ENCODE data around the gene ST3GAL2.
"Not testable (repeated sequence)": the region's sequence is repeated elsewhere in the genome, so short reads cannot be mapped to it uniquely, and the experiment has no call there.

Gene ST3GAL2

DNA sequence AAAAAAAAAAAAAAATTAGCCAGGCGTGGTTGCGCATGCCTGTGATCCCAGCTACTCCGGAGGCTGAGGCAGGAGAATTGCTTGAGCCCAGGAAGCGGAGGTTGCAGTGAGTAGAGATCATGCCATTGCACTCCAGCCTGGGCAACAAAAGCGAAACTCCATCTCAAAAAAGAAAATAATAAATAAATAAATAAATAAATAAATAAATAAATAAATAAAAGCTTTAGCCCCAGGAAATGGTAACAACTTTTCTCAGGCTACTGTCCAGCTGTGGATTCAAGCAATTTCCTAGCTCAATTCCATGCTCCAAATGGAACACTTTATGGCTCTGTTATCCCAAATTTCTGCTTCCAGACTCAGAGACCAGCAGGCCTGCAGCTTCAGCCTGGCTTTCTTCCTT, 25.3 kb downstream of the ST3GAL2 start:
- not testable (repeated sequence) for DNase-seq

DNA sequence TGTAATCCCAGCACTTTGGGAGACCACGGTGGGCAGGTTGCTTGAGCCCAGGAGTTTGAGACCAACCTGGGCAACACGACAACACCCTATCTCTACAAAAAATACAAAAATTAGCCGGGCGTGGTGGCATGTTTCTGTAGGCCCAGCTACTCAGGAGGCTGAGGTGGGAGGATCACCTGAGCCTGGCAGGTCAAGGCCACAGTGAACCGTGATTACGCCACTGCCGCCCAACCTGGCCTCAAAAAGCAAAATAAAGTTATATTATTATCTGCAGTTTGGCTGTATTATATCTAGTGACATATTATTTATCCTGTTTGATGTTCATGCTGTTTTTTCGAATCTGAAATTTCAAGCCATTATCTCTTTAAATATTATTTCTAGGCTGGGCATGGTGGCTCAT, 26.5 kb downstream of the ST3GAL2 start:
- DNase-seq = no peak

DNA sequence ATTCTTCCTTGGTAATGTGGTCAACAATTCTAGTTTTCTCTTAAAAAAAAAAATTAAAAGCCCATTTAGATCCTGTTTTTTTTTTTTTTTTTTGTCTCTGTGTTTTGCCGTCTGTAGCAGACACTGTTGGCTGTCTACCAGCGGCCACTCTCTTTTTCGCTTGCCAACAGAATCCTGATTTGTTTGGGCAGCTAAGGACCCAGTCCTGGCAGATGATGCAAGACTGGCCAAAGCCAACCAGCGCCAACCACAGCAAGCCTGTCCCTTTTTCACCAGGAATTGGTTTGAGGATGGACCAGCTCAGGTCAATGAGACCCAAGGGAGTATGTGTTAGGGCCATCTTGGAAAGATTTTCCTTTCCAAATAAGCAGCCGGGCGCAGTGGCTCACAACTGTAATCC, 28.2 kb downstream of the ST3GAL2 start:
- no peak for DNase-seq

DNA sequence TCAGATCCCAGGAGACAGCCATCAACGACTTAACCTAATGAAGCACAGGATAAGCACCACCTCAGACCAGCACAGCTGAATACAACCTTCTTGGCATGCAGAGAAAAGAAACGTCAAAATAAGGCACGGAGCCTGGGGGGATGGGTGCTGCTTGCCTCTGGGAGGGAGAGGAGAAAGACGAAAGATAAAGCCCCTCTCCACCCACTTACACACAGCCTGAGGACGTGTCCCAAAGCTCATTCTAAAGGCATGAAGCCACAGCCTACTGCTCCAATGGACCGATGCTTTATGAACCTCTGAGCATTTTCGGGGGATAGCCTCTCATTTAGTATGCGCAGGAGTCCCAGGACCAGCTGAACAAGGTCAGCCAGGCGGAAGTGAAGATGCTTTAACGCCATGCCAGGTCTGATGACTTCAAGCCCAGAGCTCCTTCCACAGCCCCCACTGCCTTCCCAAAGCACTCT, 31.1 kb downstream of the ST3GAL2 start:
- no peak for DNase-seq

DNA sequence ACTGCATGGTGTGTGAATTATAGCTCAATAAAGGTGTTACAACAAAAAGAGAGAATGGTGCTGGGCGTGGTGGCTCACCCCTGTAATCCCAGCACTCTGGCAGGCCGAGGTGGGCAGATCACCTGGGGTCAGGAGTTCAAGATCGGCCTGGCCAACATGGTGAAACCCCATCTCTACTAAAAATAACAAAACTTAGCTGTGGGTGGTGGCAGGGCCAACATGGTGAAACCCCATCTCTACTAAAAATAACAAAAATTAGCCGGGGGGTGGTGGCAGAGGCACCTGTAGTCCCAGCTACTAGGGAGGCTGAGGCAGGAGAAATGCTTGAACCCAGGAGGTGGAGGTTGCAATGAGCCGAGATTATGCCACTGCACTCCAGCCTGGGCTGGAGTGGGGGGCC, 32.8 kb downstream of the ST3GAL2 start:
- not testable (repeated sequence) for DNase-seq

DNA sequence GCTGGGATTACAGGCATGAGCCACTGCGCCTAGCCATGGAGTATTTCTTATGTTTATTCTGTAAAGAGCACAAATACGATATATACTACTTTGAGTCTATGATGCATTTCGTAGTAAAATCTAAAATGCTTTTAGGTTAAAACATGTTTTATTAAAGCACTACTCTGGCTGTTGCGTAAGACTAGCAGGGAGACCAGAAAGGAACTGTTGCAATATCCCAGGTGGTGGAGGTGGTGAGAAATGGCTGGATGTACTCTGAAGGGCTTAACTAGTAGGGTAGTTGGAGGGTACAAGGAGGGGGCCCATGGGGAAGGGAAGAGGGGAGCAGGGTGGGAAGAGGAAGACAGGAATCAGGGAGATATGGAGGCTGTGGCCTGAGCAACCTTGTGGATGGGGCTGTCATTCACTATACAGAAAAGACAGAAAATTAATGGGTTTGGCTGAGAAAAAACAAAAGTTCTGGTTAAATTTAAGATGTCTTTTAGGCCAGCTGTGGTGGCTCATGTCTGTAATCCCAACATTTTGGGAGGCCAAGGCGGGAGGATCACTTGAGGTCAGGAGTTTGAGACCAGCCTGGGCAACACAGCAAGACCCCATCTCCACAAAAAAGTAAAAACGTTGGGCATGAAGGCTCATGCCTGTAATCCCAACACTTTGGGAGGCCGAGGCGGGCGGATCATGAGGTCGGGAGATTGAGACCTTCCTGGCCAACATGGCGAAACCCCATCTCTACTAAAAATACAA, 35.8 kb downstream of the ST3GAL2 start:
- no peak for DNase-seq

DNA sequence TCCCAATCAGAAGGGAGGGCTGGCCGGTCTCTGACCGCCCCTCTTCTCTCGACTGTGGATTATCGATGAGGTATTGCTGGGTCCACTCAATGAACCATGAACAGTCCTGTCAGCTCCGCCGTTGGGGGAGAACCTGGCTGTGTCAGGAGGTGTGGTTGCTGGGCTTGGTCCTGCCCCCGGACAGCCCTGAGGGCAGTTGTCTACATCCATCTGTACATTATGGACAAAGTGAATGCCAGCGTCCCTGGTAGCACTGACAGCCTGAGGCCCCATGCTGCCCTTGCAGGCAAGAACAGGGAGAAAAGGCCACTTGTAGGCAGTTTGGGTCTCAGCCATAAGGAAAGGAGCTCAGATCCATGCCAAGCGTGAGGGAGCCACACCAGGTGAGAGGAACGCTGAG, 38.9 kb downstream of the ST3GAL2 start:
- DNase-seq = no peak

DNA sequence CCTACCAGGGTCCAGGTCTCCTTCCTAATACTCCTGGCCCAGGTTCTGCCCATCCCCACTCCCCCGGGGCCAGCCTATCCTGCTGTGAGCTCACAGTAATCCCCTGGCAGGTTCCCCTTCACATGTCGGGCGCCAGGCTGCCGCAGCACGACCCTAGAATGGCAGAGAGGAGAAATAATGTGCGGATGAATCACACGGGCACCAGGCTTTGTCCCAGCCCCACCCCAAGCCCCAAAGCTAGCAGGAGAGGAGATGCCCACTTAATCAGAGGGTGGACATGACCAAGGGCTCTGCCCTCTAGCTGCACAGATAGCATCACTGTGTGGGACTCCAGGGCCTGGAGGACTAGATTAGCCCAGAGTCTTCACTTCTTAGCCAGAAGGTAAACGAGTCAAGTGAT, 39.5 kb downstream of the ST3GAL2 start:
- no peak for DNase-seq

DNA sequence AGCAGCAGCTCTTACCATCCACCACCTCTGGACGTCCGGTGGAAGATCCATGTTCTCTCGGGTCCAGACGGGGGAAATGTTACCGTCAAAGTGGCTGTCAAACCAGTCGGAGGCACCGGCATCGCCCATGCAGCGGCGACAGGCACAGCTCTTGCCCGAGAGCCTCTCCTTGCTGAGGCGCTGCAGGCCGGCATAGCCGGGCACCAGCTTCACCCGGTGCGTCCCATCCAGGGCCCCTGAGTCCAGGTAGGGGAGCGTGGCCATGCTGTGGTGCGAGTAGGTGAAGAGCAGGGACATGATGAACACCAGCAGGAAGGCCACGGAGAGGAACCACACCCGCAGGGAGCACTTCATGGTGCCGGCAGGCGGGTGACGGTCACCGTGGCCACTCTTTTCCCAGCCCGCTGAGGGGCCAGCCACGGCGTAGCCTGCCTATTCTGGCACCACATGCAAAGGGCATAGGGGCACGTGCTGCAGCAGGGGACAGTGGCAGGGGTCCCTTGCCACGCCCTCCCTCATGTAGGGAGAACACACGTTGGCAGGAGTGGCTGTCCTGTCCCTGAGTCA, 40.6 kb downstream of the ST3GAL2 start:
- no peak for DNase-seq

DNA sequence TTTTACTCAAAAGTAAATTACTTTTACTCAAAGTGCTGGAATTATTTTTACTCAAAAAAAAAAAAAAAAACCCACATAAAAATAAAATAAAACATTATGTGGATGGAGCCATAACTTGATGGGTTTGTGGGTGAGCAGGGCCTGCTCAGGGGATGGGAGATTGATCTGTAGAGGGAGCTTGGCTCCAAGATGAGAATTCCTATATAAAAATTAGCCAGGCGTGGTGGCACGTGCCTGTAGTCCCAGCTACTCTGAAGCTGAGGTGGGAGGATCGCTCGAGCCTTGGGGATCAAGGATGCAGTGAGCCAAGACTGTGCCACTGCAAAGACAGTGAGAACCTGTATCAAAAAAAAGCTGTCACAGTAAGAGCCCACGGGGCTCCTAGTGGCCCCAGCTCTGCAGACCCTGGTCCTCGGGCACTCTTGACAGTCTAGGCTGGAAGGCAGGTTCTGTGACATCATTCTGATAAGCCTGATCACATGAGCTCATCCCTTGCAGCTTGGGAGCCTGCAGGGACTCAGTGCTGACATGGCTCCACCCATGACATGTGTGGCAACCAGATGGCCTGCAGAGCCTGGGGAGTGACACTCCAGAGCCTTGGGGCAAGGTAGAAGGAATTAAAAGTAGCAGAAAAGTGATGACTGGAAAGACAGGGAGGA, 42.5 kb downstream of the ST3GAL2 start:
- DNase-seq = no peak

DNA sequence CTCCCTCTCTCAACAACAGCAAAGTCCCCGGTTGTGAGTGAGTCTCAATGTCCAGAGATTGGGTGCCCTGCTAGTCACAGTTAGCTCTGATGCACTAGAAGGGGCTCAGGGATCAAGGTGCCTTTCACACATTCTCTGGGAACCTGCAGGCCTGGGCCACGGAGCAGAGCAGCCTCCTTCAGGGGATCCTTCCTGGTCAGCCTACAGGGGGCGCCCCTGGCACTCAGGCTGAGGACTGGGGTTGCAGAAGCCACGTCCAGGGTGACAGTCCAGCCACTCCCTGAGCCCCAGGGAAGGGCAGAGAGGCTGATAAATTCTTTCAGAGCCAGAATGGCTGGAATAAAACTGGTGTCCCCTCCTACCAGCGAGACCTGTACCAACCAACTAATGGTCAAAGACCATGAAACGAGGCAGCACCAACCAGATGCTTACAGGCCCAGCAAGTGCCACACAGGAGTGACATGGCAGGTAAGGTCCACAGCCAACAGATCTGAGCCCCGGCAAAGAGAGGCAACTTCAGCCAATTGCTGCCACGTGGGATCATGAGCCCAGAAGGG, 43.5 kb downstream of the ST3GAL2 start:
- DNase-seq = no peak

DNA sequence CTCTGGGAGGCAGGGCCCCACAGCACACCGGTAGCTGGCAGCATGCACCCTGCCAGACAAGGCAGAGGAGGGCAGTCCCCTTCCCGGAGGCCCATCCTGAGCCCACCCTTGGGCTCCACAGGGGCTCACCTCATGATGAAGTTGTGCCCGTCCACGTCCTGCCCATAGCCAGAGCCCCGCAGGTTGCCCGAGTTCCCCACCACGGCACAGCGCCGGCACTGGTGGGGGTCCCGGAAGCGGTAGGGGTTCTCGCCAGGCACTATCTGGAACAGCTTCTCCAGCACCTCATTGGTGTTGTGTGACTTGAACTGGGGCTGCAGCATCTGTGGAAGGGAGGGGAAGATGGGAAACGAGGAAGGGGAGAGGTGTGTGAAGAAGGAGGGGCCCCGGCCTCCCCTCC, 44.0 kb downstream of the ST3GAL2 start:
- no peak for DNase-seq

DNA sequence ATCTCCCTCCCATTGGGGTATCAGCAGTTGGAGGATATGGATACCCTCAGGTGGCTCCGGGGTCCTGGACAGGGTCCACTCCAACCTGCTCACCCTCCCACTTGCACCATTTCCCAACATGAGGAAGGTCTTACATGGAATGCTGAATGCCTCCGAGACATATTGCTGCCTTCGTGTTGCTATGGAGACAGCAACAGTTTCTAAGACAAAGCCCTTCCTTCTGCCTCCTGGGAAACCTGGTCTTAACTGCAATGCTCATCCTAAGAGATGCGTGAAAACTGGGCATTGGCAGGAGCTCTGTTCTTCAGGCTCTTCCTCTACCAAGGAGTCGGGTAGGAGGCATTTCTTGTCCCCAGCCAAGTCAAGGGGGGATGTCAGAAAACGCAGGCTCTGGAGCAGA, 45.2 kb downstream of the ST3GAL2 start:
- DNase-seq = no peak

DNA sequence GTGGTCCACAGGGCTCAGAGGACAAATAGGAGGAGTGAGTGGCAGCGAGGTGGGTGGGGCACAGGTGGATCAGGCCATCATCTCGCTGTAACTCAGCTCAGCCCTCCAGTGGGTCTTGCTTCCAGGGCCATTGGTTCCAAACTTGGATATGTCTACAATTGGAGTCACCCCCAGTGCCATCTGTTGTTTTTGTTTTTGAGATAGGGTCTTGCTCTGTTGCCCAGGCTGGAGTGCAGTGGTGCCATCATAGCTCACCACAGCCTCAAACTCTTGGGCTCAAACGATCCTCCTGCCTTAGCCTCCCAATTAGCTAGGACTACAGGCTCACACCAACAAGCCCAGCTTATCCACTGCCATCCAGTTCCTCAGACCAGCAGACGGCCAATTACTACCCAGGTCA, 46.3 kb downstream of the ST3GAL2 start:
- no peak for DNase-seq

DNA sequence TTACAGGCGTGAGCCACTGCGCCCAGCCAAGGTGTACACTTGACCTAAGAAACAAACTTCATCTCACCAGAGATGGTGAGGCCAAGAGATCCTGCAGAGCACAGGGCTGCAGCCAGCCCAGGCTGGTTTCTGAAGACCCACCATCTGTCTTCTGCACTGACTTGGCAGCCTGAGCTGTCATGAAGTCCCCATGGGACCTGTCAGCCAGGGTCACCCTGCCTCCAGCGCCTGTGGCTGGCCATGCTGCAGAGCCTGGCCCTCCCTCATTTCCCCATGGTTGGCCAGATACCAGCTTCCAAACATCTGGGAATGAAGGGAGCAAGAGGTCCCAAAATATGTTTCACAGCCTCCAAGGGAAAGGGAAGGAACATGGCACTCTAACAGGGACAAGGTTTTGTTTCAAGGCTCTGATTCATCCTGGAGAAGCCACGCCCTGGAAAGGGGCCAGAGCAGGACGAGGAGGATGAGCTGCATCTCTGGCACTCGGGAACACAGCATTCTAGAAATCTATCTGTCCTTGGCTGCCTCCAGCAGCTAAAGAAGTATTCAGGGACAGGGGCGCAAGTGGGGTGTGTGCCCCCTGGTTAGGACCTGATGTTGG, 46.9 kb downstream of the ST3GAL2 start:
- no peak for DNase-seq

DNA sequence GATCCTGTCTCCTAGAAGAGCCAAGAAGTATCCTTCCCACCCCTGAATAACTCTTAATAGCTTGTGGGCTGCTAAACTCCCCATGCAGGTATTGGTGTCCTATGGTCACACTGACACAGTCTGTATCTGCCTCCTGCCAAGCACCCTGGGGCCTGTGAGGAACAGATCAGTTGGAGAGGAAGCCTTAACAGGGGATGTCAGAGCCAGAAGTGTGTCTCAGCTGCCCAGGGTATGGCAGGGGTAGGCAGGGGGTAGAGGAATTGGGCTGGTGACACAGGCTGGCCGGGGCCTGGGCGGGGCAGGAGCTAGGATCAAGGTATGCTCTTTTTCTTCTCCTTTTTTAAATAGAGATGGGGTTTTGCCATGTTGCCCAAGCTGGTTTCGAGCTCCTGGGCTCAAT, 47.5 kb downstream of the ST3GAL2 start:
- DNase-seq = no peak

DNA sequence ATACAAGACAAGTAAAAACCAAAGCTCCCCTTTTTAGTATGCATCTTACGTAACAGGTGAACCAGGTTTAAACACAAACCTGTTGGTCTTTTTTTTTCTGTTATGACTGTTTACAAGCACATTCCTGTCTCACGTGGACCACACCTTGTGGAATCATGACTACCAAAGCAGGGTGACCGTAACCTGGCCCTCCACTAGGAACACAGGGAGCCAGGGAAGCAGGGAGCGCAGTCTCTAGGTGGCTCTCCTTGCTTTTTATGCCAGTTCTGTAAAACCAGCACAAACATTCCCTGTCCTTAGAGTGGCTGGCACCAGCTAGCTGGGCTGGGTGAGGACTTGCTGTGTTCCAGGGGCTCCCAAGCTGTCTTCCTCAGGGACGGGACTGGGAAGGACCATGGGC, 48.1 kb downstream of the ST3GAL2 start:
- no peak for DNase-seq

DNA sequence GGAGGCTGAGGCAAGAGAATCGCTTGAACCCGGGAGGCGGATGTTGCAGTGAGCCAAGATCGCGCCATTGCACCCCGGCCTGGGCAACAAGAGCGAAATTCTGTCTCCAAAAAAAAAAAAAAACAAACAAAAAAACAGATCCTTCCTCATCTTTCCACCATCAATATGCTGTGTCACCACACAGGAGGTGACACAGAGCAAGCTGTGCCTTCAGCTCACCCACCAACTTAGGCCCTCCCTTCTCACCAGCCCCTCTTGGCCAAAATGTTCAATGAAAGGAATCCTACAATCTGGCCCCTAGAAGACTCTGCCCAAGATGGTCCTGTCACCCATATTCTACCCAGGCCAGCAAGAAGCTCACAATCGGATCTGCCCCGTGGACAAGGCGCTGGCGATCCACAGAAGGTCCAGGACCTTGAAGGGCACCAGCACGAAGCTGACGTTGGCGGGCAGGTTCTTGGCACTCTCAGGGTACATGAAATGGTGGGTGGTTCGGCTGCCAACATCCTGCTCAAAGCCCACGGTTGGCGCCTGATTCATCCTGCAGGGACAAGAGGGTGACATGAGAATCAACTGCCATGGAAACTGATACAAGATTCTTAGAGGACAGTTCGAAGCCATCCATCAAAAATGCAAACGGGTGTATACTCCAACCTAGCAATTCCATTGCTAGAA, 50.8 kb downstream of the ST3GAL2 start:
- DNase-seq = no peak

DNA sequence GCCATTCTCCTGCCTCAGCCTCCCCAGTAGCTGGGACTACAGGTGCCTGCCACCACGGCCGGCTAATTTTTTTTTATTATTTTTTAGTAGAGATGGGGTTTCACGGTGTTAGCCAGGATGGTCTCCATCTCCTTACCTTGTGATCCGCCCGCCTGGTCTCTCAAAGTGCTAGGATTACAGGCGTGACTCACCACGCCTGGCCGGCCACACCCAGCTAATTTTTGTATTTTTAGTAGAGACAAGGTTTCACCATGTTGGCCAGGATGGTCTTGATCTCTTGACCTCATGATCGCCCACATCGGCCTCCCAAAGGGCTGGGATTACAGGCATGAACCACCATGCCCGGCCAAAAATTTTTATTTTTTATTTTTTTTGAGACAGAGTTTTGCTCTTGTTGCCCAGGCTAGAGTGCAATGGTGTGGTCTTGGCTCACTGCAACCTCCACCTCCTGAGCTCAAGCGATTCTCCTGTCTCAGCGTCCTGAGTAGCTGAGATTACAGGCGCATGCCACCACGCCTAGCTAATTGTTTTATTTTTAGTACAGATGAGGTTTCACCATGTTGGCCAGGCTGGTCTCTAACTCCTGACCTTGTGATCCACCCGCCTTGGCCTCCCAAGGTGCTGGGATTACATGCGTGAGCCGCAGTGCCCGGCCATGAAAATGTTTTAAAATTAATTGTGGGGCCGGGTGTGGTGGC, 52.5 kb downstream of the ST3GAL2 start:
- not testable (repeated sequence) for DNase-seq

DNA sequence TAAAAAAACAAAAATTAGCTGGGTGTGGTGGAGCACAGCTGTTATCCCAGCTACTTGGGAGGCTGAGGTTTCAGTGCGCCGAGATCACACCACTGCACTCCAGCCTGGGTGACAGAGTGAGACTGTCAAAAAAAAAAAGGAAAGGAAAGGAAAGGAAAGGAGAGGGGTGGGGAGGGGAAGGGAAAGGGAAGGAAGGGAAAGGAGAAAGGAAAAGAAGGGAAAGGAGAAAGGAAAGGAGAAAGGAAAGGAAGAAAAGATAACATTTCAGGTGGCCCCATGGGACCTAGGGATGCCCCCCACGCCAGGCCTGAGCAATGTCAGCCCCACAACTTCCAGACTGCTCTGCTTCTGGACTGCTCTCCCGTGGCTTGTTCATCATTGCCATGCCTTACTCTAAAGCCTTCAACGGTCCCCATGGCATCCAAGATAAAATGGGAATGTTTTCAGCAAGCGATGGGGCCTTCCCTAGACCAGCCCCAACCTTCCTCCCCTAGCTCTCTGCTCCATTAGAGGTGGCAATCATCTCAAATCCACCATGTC, 55.4 kb downstream of the ST3GAL2 start:
- DNase-seq = no peak

DNA sequence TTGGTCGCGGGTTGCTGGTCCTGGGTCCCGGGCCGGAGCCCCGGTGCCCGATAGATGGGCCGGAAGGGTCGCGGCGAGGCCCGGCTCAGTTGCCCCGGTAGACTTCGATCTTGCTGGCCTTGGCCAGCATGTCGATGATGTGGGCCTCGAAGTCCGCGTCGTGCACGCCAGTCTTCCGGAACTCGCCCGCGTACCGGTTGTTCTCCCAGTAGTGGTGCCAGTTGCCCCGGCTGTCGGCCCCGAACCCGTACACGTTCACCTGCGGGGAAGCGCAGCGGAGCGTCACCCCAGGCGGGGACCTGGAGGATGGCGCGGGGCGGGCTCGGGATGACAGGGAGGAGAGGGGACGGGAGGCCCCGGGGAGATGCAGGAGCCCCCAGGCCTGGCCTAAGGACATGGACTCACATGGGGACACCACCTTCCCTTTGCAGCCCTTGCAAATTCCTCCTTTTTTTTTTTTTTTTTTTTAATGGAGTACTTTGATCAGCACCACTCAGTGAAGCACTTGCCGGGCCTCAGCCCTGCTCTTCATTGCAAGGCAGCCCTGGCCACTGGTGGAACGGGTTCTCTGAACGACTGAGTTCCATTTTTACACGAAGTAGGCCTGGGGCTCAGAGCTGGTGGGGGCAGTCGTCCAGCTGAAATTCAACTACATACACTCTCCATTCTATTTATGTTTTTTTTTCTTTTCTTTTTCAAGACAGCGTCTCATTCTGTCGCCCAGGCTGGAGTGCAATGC, 57.1 kb downstream of the ST3GAL2 start:
- no peak for DNase-seq

All from DMS79 treated with DMSO at 0.1 percent for 48 hours (cell line).